SK-N-SH (cell line): ENCODE measurements around the gene FKBP7.
"Not testable (repeated sequence)": the region's sequence is repeated elsewhere in the genome, so short reads cannot be mapped to it uniquely, and the experiment has no call there.

ENCODE experiments used
- EP300 ChIP-seq, 2 experiments: IDR thresholded peaks; 2 replicates each; pipeline versions ENCODE4 v1.4.0 to v1.6.1; 2012; ENCODE audit warnings: borderline replicate concordance in 1 of 2, low read depth in 1 of 2, low read length in 1 of 2
- GABPA ChIP-seq: IDR thresholded peaks from 2 replicates; pipeline ENCODE4 v1.4.0; 2012; ENCODE audit warnings: low read depth, mild to moderate bottlenecking
- JUND ChIP-seq: IDR thresholded peaks from 2 replicates; pipeline ENCODE4 v1.4.0; 2012
- MXI1 ChIP-seq: IDR thresholded peaks from 2 replicates; pipeline ENCODE4 v1.6.1; 2012; ENCODE audit warnings: mild to moderate bottlenecking, low read depth, low read length, improper control_type of control experiment
- RAD21 ChIP-seq: IDR thresholded peaks from 2 replicates; pipeline ENCODE4 v1.6.1; 2012; ENCODE audit warnings: mild to moderate bottlenecking, low read length
- TAF1 ChIP-seq: IDR thresholded peaks from 2 replicates; pipeline ENCODE4 v1.6.1; 2012; ENCODE audit warnings: low read depth, mild to moderate bottlenecking, low read length, moderate library complexity, borderline replicate concordance
- TF ChIP-seq, protein P1 (sequence below): fragments of 200-600 bp; sonication (generic); IDR thresholded peaks from 2 replicates; pipeline ENCODE4 v1.6.1; 2017; ENCODE audit warnings: antibody characterized with exemption, mild to moderate bottlenecking, moderate library complexity
- TF ChIP-seq, protein P2 (sequence below): fragments of 150-350 bp; IDR thresholded peaks from 2 replicates; pipeline ENCODE4 v1.6.1; 2017; ENCODE audit warnings: antibody characterized with exemption, low read length, low read depth, borderline replicate concordance
- TF ChIP-seq, protein P3 (sequence below): fragments of 150-350 bp; IDR thresholded peaks from 2 replicates; pipeline ENCODE4 v1.6.1; 2016; ENCODE audit warnings: mild to moderate bottlenecking, low read depth, low read length

DNA sequence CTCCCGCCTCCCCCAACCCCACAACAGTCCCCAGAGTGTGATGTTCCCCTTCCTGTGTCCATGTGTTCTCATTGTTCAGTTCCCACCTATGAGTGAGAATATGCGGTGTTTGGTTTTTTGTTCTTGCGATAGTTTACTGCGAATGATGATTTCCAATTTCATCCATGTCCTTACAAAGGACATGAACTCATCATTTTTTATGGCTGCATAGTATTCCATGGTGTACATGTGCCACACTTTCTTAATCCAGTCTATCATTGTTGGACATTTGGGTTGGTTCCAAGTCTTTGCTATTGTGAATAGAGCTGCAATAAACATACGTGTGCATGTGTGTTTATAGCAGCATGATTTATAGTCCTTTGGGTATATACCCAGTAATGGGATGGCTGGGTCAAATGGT, 46.6 kb upstream of the FKBP7 start:
- TF ChIP-seq GABPA; TAF1; RAD21; MXI1; JUND; EP300 (IDR thresholded peaks at IDR 0.05; ENCODE audit: borderline replicate concordance in 1 of 2, low read depth in 1 of 2, low read length in 1 of 2): not testable (repeated sequence)
- TF ChIP-seq, protein P1, sequence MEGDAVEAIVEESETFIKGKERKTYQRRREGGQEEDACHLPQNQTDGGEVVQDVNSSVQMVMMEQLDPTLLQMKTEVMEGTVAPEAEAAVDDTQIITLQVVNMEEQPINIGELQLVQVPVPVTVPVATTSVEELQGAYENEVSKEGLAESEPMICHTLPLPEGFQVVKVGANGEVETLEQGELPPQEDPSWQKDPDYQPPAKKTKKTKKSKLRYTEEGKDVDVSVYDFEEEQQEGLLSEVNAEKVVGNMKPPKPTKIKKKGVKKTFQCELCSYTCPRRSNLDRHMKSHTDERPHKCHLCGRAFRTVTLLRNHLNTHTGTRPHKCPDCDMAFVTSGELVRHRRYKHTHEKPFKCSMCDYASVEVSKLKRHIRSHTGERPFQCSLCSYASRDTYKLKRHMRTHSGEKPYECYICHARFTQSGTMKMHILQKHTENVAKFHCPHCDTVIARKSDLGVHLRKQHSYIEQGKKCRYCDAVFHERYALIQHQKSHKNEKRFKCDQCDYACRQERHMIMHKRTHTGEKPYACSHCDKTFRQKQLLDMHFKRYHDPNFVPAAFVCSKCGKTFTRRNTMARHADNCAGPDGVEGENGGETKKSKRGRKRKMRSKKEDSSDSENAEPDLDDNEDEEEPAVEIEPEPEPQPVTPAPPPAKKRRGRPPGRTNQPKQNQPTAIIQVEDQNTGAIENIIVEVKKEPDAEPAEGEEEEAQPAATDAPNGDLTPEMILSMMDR, result not testable (repeated sequence)
- TF ChIP-seq, protein P2, sequence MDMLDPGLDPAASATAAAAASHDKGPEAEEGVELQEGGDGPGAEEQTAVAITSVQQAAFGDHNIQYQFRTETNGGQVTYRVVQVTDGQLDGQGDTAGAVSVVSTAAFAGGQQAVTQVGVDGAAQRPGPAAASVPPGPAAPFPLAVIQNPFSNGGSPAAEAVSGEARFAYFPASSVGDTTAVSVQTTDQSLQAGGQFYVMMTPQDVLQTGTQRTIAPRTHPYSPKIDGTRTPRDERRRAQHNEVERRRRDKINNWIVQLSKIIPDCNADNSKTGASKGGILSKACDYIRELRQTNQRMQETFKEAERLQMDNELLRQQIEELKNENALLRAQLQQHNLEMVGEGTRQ, result not testable (repeated sequence)
- TF ChIP-seq, protein P3, sequence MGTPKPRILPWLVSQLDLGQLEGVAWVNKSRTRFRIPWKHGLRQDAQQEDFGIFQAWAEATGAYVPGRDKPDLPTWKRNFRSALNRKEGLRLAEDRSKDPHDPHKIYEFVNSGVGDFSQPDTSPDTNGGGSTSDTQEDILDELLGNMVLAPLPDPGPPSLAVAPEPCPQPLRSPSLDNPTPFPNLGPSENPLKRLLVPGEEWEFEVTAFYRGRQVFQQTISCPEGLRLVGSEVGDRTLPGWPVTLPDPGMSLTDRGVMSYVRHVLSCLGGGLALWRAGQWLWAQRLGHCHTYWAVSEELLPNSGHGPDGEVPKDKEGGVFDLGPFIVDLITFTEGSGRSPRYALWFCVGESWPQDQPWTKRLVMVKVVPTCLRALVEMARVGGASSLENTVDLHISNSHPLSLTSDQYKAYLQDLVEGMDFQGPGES, result not testable (repeated sequence)
